ENCODE measurements around the gene MUC5AC. TPM values are rescaled to one million over a fixed set of nuclear protein-coding genes. Genes with fewer than 3 reads are reported as not detected.

MUC5AC gene
- total and polyA plus RNA-seq, 10 donors: under 0.01 TPM; not detected in 8

DNA sequence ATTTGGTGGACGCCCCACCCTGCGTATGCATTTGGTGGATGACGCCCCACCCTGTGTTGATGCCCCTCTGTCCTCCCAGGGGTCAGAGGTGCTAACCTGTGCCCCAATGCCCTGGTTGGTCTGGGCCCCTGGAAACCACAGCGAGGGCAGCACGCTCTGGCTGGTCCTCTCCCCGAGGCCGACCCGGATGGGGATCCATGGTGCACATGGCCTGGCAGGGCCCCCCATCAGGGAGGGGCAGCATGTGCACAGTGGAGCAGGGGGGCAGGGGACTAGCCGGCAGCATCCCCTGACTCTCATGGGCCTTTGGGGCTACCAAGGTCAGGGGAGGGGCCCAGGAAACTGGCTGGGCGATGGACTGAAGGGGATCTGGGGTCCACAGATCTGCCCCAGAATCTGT lies 7.6 kb upstream of the MUC5AC start:
- peaks cover 0 to 21% (median 5%) of the 10 kb centered on the region in 6 donors for H3K4me1 ChIP-seq
- intact Hi-C loops (cut with DNase I; ENCODE audit: low total_unique reads): no loop called here
- WGBS, 5 donors: 82 to 96% (median 89%) methylated on average over 4 to 10 of the region's 10 CpGs
- H3K36me3 ChIP-seq: no peaks in the 10 kb centered on the region
- DNase-seq: no peak
- H3K4me3 ChIP-seq: no peak overlapping the region
- no peak for TF ChIP-seq POLR2AphosphoS5 (IDR thresholded peaks at IDR 0.05)
- H3K27ac ChIP-seq: no peak overlapping the region
- peaks cover 0 to 3% (median 0%) of the 10 kb centered on the region in 8 donors for H3K9me3 ChIP-seq
- peaks cover 0 to 35% (median 0%) of the 10 kb centered on the region in 7 donors for H3K27me3 ChIP-seq (replicated peaks in 1 of 7)

DNA sequence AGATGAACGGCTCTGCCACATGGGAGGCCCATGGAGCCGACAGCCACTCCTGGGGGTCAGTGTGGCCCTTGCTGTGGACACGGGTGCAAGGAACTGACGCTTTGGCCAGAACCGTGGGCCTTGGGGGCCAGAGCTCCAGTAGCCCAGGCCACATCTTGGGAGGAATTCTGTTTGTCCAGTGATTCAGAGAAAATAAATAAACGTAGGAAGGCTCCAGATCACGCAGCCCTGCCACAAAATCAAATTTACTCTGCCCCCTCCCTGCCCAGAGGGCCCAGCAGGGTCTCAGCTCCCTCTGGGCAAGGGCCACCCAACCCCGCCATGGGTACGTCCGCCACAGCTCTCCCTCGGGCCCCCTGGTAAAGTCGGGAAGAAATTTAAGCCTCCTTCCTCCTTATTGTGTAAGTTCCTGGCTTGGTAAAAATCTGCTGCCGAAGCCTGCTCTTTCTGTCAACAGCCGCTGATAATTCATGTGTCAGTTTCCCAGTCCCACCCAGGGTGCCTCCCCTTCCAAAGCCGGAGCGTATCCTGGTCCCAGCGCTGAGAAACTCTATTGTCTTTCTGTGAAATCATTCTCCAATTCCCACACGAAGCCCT lies 6.9 kb upstream of the MUC5AC start:
- H3K27ac ChIP-seq: no peak overlapping the region
- H3K36me3 ChIP-seq: no peaks in the 10 kb centered on the region
- TF ChIP-seq, protein P1, sequence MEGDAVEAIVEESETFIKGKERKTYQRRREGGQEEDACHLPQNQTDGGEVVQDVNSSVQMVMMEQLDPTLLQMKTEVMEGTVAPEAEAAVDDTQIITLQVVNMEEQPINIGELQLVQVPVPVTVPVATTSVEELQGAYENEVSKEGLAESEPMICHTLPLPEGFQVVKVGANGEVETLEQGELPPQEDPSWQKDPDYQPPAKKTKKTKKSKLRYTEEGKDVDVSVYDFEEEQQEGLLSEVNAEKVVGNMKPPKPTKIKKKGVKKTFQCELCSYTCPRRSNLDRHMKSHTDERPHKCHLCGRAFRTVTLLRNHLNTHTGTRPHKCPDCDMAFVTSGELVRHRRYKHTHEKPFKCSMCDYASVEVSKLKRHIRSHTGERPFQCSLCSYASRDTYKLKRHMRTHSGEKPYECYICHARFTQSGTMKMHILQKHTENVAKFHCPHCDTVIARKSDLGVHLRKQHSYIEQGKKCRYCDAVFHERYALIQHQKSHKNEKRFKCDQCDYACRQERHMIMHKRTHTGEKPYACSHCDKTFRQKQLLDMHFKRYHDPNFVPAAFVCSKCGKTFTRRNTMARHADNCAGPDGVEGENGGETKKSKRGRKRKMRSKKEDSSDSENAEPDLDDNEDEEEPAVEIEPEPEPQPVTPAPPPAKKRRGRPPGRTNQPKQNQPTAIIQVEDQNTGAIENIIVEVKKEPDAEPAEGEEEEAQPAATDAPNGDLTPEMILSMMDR (IDR thresholded peaks at IDR 0.05 in 8 of 11, conservative IDR thresholded peaks at IDR 0.05 in 3 of 11): no peak
- TF ChIP-seq POLR2AphosphoS5 (IDR thresholded peaks at IDR 0.05) (no peak), POLR2A (IDR thresholded peaks at IDR 0.05) (no peak)
- intact Hi-C loops (cut with DNase I; ENCODE audit: low total_unique reads): no loop called here
- no peak overlapping the region for H3K4me3 ChIP-seq
- peaks cover 0 to 21% (median 5%) of the 10 kb centered on the region in 6 donors for H3K4me1 ChIP-seq
- DNase-seq: no peak
- H3K9me3 ChIP-seq: no peaks in the 10 kb centered on the region
- peaks cover 0 to 35% (median 0%) of the 10 kb centered on the region in 7 donors for H3K27me3 ChIP-seq (replicated peaks in 1 of 7)
- WGBS, 5 donors: 25 to 45% (median 32%) methylated on average over 17 to 18 of the region's 18 CpGs

DNA sequence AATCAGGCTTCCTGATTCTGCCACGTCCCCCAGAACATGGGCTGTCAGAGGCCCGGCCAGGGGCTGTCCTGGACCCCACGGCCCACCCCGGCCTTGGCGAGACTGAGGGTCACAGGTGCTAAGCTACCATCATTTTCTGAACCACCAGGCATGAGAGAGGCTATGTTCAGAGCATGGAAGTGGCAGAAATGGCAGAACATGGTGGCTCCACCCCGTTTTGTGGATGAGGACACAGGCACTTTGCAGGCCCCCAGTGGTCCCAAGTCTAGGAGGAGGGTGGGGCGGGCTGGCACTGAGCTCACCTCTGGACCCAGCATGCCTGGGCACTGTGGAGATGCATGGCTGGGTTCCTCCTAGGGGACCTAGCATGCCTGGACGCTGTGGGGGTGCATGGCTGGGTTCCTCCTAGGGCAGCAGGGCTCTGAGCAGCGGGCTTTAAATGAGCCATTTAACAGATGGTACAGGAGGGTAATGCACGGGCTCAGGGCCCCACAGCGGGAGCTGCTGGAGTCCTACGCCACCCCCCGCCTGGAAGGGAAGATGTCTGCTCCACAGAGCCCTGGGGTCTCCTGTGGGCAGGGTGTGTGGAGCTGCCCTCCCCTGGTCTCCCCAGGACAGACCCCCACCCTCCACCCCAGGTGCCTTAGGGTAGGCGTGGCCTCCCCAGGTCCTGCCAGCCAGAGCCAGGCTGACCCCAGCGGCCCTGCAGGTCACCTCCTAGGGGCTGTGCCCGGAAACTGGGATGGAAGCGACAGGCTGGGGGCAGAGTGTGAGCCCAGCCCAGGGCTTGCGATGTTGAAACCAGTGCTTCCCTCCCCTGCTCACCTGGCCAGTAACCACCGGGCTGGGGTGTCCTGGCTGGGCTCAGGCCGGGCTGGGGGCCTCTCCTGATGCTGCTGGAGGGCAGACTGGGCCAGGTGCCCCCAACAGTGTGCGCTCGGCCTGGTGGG lies 6.1 kb upstream of the MUC5AC start:
- WGBS, 5 donors: 56 to 68% (median 65%) methylated on average over 13 to 22 of the region's 22 CpGs

DNA sequence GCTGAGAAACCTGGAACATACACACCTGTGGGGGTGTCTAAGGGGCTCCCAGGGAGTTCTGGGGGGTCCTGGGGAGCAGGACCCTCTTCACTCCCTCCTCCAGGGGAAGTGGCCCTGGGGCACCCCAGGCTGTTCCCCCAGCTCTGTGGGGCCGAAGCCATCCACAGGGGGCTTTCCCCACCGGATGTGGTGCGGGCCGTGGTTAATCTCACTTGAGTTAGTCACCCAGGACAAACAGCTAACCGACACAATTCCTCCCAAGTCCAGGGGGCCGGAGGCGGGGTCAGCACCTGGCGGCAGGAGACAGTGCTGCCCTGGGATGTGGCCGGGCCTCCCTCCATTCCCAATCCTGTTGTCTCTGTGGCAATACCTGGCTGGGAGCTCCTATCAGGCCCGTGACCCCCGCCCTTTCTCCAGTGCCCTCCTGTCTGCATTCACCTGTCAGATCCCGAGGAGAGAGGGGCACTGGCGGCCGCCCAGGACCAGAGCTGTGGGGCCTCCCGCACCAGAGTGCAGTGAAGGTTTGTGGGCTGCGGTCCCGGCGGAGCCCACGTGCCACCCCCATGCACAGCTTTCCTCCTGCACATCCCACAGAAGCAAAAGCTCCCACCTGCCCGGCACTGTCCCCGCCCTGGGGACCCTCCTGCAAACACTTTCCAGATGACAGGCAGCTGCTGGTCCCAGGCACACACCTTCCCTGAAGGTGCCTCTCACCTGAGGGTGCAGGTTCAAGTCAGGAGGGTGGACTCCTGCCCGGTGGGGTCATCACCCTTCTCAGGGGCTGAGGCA lies 5.2 kb upstream of the MUC5AC start:
- peak; percentile 71 for DNase-seq
- no peaks in the 10 kb centered on the region for H3K9me3 ChIP-seq

More for the DNA sequence above, 6.1 kb upstream of the MUC5AC start:
- Histone ChIP-seq H3K4me3 (no peak overlapping the region), H3K27me3 (replicated peaks in 1 of 7) (peaks cover 0 to 35% (median 0%) of the 10 kb centered on the region in 7 donors), H3K4me1 (peaks cover 0 to 21% (median 5%) of the 10 kb centered on the region in 6 donors), H3K9me3 (no peaks in the 10 kb centered on the region), H3K27ac (no peak overlapping the region), H3K36me3 (no peaks in the 10 kb centered on the region)
- intact Hi-C loops (cut with DNase I; ENCODE audit: low total_unique reads): no loop called here
- TF ChIP-seq, protein P1 (IDR thresholded peaks at IDR 0.05 in 8 of 11, conservative IDR thresholded peaks at IDR 0.05 in 3 of 11): no peak
- TF ChIP-seq POLR2A (IDR thresholded peaks at IDR 0.05): no peak
- no peak for TF ChIP-seq POLR2AphosphoS5 (IDR thresholded peaks at IDR 0.05)
- DNase-seq: peak; percentile 64

More for the DNA sequence above, 5.2 kb upstream of the MUC5AC start:
- Histone ChIP-seq H3K27ac (no peak overlapping the region), H3K36me3 (no peaks in the 10 kb centered on the region), H3K27me3 (replicated peaks in 1 of 7) (peaks cover 0 to 35% (median 0%) of the 10 kb centered on the region in 7 donors), H3K4me3 (no peak overlapping the region), H3K4me1 (peaks cover 0 to 24% (median 5%) of the 10 kb centered on the region in 6 donors)
- 27 to 47% (median 42%) methylated on average over 14 to 22 of the region's 22 CpGs for WGBS, 5 donors
- intact Hi-C loops (cut with DNase I; ENCODE audit: low total_unique reads): no loop called here
- TF ChIP-seq POLR2A (IDR thresholded peaks at IDR 0.05): no peak
- no peak for TF ChIP-seq POLR2AphosphoS5 (IDR thresholded peaks at IDR 0.05)
- TF ChIP-seq, protein P1 (IDR thresholded peaks at IDR 0.05 in 8 of 11, conservative IDR thresholded peaks at IDR 0.05 in 3 of 11): no peak
